Upper lobe of left lung (tissue), 6 donors: ENCODE results near the gene SORL1. TPM values are rescaled to one million over a fixed set of nuclear protein-coding genes. Genes with fewer than 3 reads are reported as not detected.
"Not testable (repeated sequence)": the region's sequence is repeated elsewhere in the genome, so short reads cannot be mapped to it uniquely, and the experiment has no call there.

Source experiments
- ATAC-seq, 2 donors: fragments of 200-7000 bp; cut with Tn5 transposase; one replicate each; pipeline ENCODE4 v1.9.1; 2022; ENCODE audit warnings: mild to moderate bottlenecking in 2 of 2, moderate library complexity in 2 of 2; ENCODE audit not compliant: low FRiP score in 2 of 2
- DNase-seq, 2 donors: peaks; one replicate each; pipeline ENCODE4 v3.0.0-alpha.2; 2019 to 2020
- H3K27ac ChIP-seq, 4 donors: fragments of 200-600 bp; sonication (generic); one replicate each; pipeline ENCODE4 v1.5.1; 2016 to 2019
- H3K27me3 ChIP-seq, 4 donors: fragments of 200-600 bp; sonication (generic); one replicate each; pipeline ENCODE4 v1.5.1; 2017 to 2019
- H3K36me3 ChIP-seq, 4 donors: fragments of 200-600 bp; sonication (generic); one replicate each; pipeline ENCODE4 v1.5.1; 2016 to 2019
- H3K4me1 ChIP-seq, 4 donors: fragments of 200-600 bp; sonication (generic); one replicate each; pipeline ENCODE4 v1.5.1; 2018 to 2019
- H3K4me3 ChIP-seq, 4 donors: fragments of 200-600 bp; sonication (generic); one replicate each; pipeline ENCODE4 v1.5.1; 2017 to 2019; ENCODE audit warnings: mild to moderate bottlenecking in 2 of 4, moderate library complexity in 1 of 4
- H3K9me3 ChIP-seq, 4 donors: fragments of 200-600 bp; sonication (generic); one replicate each; pipeline ENCODE4 v1.5.1; 2018 to 2019
- CTCF ChIP-seq, 6 experiments: fragments of 450-650 bp in 4 of 6; fragments of 200-600 bp in 2 of 6; sonication (generic) in 2 of 6; IDR thresholded peaks; one replicate each; pipeline ENCODE4 v1.5.1; 2016 to 2019; ENCODE audit warnings: antibody characterized with exemption in 6 of 6
- EP300 ChIP-seq, 4 donors: sonication (generic); formaldehyde crosslinking; IDR thresholded peaks; one replicate each; pipeline ENCODE4 v1.5.1; 2017; ENCODE audit warnings: antibody characterized with exemption in 4 of 4, control low read depth in 2 of 4
- POLR2A ChIP-seq, 4 donors: fragments of 450-650 bp; IDR thresholded peaks; one replicate each; pipeline ENCODE4 v1.5.1; 2016 to 2017; ENCODE audit warnings: antibody characterized with exemption in 4 of 4, mild to moderate bottlenecking in 2 of 4
- POLR2AphosphoS5 ChIP-seq, 2 donors: sonication (generic); formaldehyde crosslinking; IDR thresholded peaks; one replicate each; pipeline ENCODE4 v1.5.1; 2017; ENCODE audit warnings: antibody characterized with exemption in 2 of 2
- WGBS, 2 donors: methylation state at CpG; one replicate each; pipeline ENCODE4 v1.1.5; 2017 to 2018; 5-methylcytosine and 5-hydroxymethylcytosine counted together
- total RNA-seq, 6 donors: library from RNA; depleted of rRNA in 4 of 6; stranded (reverse); fragments of >200 nt in 4 of 6; gene quantifications; one replicate each; pipeline versions ENCODE4 v1.1.0 to v1.2.1, GENCODE V29; 2016 to 2021
- donor health status: DM: no; HTN: no; CAD: no; lungs with moderate emphysema.
- donor health status: DM: no; HTN: yes; CAD: no; lungs with severe emphysema.

The SORL1 gene
- total RNA-seq, 6 donors from 2014 or later, result 33.3 to 85.9 (median 67.2) TPM

- Histone ChIP-seq H3K27me3 (no peaks in the 10 kb centered on the region), H3K4me3 (no peak overlapping the region), H3K4me1 (peaks cover 0 to 6% (median 2%) of the 10 kb centered on the region in 4 donors), H3K36me3 (peaks cover 0 to 6% (median 0%) of the 10 kb centered on the region in 4 donors), H3K9me3 (no peaks in the 10 kb centered on the region), H3K27ac (no peak overlapping the region)
- DNase-seq (no peak), ATAC-seq (no peak)
- no peak for TF ChIP-seq CTCF (IDR thresholded peaks at IDR 0.05)
- no peak for TF ChIP-seq EP300 (IDR thresholded peaks at IDR 0.05)
- no peak for TF ChIP-seq POLR2AphosphoS5 (IDR thresholded peaks at IDR 0.05)
- no peak for TF ChIP-seq POLR2A (IDR thresholded peaks at IDR 0.05)
- WGBS, 2 donors, result 93 to 95% methylated on average over 2 of the region's 2 CpGs
These were observed 179.3 kb downstream of the SORL1 start for GRCh38 chr11:121631456-121631855.

- Histone ChIP-seq H3K36me3 (peaks cover 0 to under 1% (median 0%) of the 10 kb centered on the region in 4 donors), H3K4me1 (no peaks in the 10 kb centered on the region), H3K9me3 (no peaks in the 10 kb centered on the region), H3K27me3 (no peaks in the 10 kb centered on the region), H3K4me3 (no peak overlapping the region), H3K27ac (no peak overlapping the region)
- TF ChIP-seq POLR2AphosphoS5 (IDR thresholded peaks at IDR 0.05) (no peak), EP300 (IDR thresholded peaks at IDR 0.05) (no peak), POLR2A (IDR thresholded peaks at IDR 0.05) (no peak), CTCF (IDR thresholded peaks at IDR 0.05) (no peak)
- ATAC-seq, result no peak
- DNase-seq, result no peak
- 92 to 99% methylated on average over 5 of the region's 5 CpGs for WGBS, 2 donors
These were observed 182.2 kb downstream of the SORL1 start for GRCh38 chr11:121634273-121634672.

- Histone ChIP-seq H3K9me3 (no peaks in the 10 kb centered on the region), H3K27me3 (no peaks in the 10 kb centered on the region), H3K4me3 (no peak overlapping the region), H3K4me1 (no peaks in the 10 kb centered on the region), H3K36me3 (no peaks in the 10 kb centered on the region), H3K27ac (no peak overlapping the region)
- TF ChIP-seq POLR2AphosphoS5 (IDR thresholded peaks at IDR 0.05) (no peak), EP300 (IDR thresholded peaks at IDR 0.05) (no peak), POLR2A (IDR thresholded peaks at IDR 0.05) (no peak), CTCF (IDR thresholded peaks at IDR 0.05) (no peak)
- WGBS, 2 donors, result 73 to 74% methylated on average over 7 of the region's 7 CpGs
- no peak for DNase-seq
- ATAC-seq, result peak in 1 of 2 donors; percentile 82
These were observed 182.8 kb downstream of the SORL1 start for GRCh38 chr11:121634889-121635288.

- H3K4me1 ChIP-seq, result no peaks in the 10 kb centered on the region
- no peaks in the 10 kb centered on the region for H3K36me3 ChIP-seq
- H3K27me3 ChIP-seq, result no peaks in the 10 kb centered on the region
- H3K27ac ChIP-seq, result no peak overlapping the region
- TF ChIP-seq EP300 (IDR thresholded peaks at IDR 0.05) (no peak), POLR2AphosphoS5 (IDR thresholded peaks at IDR 0.05) (no peak), POLR2A (IDR thresholded peaks at IDR 0.05) (no peak), CTCF (IDR thresholded peaks at IDR 0.05) (no peak)
- no peak for DNase-seq
- H3K9me3 ChIP-seq, result no peaks in the 10 kb centered on the region
- H3K4me3 ChIP-seq, result no peak overlapping the region
- 72 to 75% methylated on average over 2 of the region's 2 CpGs for WGBS, 2 donors
- ATAC-seq, result no peak
These were observed 184.1 kb downstream of the SORL1 start for GRCh38 chr11:121636081-121636799.

GRCh38 chr11:121636800-121637176 lies 184.7 kb downstream of the SORL1 start:
- H3K4me3 ChIP-seq, result no peak overlapping the region
- H3K4me1 ChIP-seq, result no peaks in the 10 kb centered on the region
- no peaks in the 10 kb centered on the region for H3K27me3 ChIP-seq
- no peaks in the 10 kb centered on the region for H3K9me3 ChIP-seq
- H3K27ac ChIP-seq, result no peak overlapping the region
- no peak for ATAC-seq
- WGBS, 2 donors, result 66 to 83% methylated on average over 5 of the region's 5 CpGs
- no peak for DNase-seq
- H3K36me3 ChIP-seq, result no peaks in the 10 kb centered on the region
- no peak for TF ChIP-seq POLR2A (IDR thresholded peaks at IDR 0.05)
- no peak for TF ChIP-seq POLR2AphosphoS5 (IDR thresholded peaks at IDR 0.05)
- TF ChIP-seq EP300 (IDR thresholded peaks at IDR 0.05), result no peak
- TF ChIP-seq CTCF (IDR thresholded peaks at IDR 0.05), result no peak

- H3K27me3 ChIP-seq, ATAC-seq: not testable (repeated sequence)
- 85 to 98% methylated on average over 8 of the region's 8 CpGs for WGBS, 2 donors
These were observed 185.5 kb downstream of the SORL1 start for GRCh38 chr11:121637587-121637986.

More at GRCh38 chr11:121637587-121637986, 185.5 kb downstream of the SORL1 start:
- H3K9me3 ChIP-seq, H3K4me1 ChIP-seq, H3K27ac ChIP-seq, DNase-seq, H3K4me3 ChIP-seq, H3K36me3 ChIP-seq: not testable (repeated sequence)
